ENCODE measurements around the gene PADI3.

DNA sequence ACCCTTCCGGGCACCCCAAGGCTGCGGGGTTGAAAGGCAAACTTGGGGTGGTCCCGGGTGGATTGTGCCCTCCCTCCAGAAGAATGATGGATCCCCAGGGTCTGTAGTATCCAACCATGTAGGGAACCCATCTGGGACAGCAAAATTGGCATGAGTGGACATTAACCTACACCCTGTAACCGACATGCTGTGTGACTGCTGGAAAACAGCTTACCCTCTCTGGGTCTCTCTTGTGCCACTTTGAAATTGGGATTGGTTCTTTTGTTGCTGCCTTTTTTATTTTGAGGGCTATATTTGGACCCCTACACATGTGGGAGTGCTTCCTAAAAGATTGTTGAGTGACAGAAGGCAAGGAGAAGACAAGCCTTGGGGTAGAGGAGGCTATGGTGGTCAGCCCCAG, 24.5 kb upstream of the PADI3 start:
- TF ChIP-seq XRCC5 (IDR thresholded peaks at IDR 0.05; ENCODE audit: low read depth, low read length) (no peak), MYC (IDR thresholded peaks at IDR 0.05; ENCODE audit: low read depth, low read length) (no peak), MYC (CRISPR knock-in tag; IDR thresholded peaks at IDR 0.05; ENCODE audit: borderline replicate concordance, low read depth) (no peak), CBX2 (IDR thresholded peaks at IDR 0.05; ENCODE audit: insufficient read depth, low read length, poor library complexity, severe bottlenecking) (no peak)
- TF ChIP-seq, protein P1, sequence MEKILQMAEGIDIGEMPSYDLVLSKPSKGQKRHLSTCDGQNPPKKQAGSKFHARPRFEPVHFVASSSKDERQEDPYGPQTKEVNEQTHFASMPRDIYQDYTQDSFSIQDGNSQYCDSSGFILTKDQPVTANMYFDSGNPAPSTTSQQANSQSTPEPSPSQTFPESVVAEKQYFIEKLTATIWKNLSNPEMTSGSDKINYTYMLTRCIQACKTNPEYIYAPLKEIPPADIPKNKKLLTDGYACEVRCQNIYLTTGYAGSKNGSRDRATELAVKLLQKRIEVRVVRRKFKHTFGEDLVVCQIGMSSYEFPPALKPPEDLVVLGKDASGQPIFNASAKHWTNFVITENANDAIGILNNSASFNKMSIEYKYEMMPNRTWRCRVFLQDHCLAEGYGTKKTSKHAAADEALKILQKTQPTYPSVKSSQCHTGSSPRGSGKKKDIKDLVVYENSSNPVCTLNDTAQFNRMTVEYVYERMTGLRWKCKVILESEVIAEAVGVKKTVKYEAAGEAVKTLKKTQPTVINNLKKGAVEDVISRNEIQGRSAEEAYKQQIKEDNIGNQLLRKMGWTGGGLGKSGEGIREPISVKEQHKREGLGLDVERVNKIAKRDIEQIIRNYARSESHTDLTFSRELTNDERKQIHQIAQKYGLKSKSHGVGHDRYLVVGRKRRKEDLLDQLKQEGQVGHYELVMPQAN (IDR thresholded peaks at IDR 0.05; ENCODE audit: borderline replicate concordance): no peak
